ENCODE measurements around the gene AIG1.

AIG1 gene

GRCh38 chr6:143090314-143091044 is 29.8 kb downstream of the AIG1 start:
- DNase-seq (ENCODE audit: low spot score) (no peak), ATAC-seq (ENCODE audit: low read depth) (no peak)
- no peak overlapping the region for H3K4me3 ChIP-seq (ENCODE audit: severe bottlenecking)
- no peaks in the 10 kb centered on the region for H3K9me3 ChIP-seq (ENCODE audit: severe bottlenecking)
- TF ChIP-seq CTCF (IDR thresholded peaks at IDR 0.05; ENCODE audit: poor library complexity, severe bottlenecking): no peak
- no peaks in the 10 kb centered on the region for H3K36me3 ChIP-seq (ENCODE audit: low read depth)
- no peaks in the 10 kb centered on the region for H3K27me3 ChIP-seq (ENCODE audit: insufficient read depth, poor library complexity, severe bottlenecking)
- no peak overlapping the region for H3K27ac ChIP-seq (ENCODE audit: poor library complexity, severe bottlenecking)
- H3K4me1 ChIP-seq (ENCODE audit: insufficient read depth, poor library complexity, severe bottlenecking): no peaks in the 10 kb centered on the region

DNA sequence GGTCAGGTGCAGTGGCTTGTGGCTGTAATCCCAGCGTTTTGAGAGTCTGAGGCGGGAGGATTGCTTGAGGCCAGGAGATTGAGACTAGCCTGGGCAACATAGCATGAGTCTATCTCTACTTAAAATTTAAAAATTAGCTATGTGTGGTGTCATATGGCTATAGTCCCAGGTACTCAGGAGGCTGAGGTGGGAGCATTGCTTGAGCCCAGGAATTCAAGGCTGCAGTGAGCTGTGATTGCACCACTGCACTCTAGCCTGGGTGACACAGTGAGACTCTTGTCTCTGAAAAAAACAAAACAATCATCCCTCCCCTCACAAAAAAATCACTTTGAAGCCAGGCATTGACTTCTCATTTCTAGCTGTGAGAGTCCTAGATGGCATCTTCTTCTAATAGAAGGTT is 32.1 kb downstream of the AIG1 start:
- Histone ChIP-seq H3K9me3 (ENCODE audit: severe bottlenecking) (no peaks in the 10 kb centered on the region), H3K36me3 (ENCODE audit: low read depth) (no peaks in the 10 kb centered on the region), H3K27ac (ENCODE audit: poor library complexity, severe bottlenecking) (no peak overlapping the region), H3K4me3 (ENCODE audit: severe bottlenecking) (no peak overlapping the region), H3K4me1 (ENCODE audit: insufficient read depth, poor library complexity, severe bottlenecking) (peaks cover 6% of the 10 kb centered on the region), H3K27me3 (ENCODE audit: insufficient read depth, poor library complexity, severe bottlenecking) (no peaks in the 10 kb centered on the region)
- ATAC-seq (ENCODE audit: low read depth) (no peak), DNase-seq (ENCODE audit: low spot score) (no peak)
- no peak for TF ChIP-seq CTCF (IDR thresholded peaks at IDR 0.05; ENCODE audit: poor library complexity, severe bottlenecking)

DNA sequence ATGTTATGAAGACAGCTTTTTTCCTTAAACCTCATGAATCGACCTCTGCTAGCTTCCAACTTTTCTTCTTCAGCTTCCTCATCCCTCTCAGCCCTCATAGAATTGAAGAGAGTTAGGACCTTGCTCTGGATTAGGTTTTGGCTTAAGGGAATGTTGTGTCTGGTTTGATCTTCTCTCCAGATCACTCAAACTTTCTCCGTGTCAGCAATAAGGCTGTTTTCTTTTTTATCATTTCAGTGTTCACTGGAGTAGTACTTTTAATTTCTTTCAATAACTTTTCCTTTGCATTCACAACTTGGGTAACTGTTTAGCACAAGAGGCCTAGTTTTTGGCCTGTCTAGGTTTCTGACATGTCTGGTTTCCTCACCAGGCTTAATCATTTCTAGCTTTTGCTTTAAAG is 32.6 kb downstream of the AIG1 start:
- no peak for ATAC-seq (ENCODE audit: low read depth)
- Histone ChIP-seq H3K4me3 (ENCODE audit: severe bottlenecking) (no peak overlapping the region), H3K9me3 (ENCODE audit: severe bottlenecking) (no peaks in the 10 kb centered on the region), H3K36me3 (ENCODE audit: low read depth) (no peaks in the 10 kb centered on the region), H3K4me1 (ENCODE audit: insufficient read depth, poor library complexity, severe bottlenecking) (peaks cover 6% of the 10 kb centered on the region), H3K27ac (ENCODE audit: poor library complexity, severe bottlenecking) (no peak overlapping the region), H3K27me3 (ENCODE audit: insufficient read depth, poor library complexity, severe bottlenecking) (no peaks in the 10 kb centered on the region)
- DNase-seq (ENCODE audit: low spot score): no peak
- TF ChIP-seq CTCF (IDR thresholded peaks at IDR 0.05; ENCODE audit: poor library complexity, severe bottlenecking): no peak

GRCh38 chr6:143096403-143096802 is 35.7 kb downstream of the AIG1 start:
- ATAC-seq (ENCODE audit: low read depth) (no peak), DNase-seq (ENCODE audit: low spot score) (no peak)
- Histone ChIP-seq H3K36me3 (ENCODE audit: low read depth) (no peaks in the 10 kb centered on the region), H3K27me3 (ENCODE audit: insufficient read depth, poor library complexity, severe bottlenecking) (no peaks in the 10 kb centered on the region), H3K4me1 (ENCODE audit: insufficient read depth, poor library complexity, severe bottlenecking) (peaks cover 6% of the 10 kb centered on the region), H3K4me3 (ENCODE audit: severe bottlenecking) (no peak overlapping the region), H3K9me3 (ENCODE audit: severe bottlenecking) (no peaks in the 10 kb centered on the region), H3K27ac (ENCODE audit: poor library complexity, severe bottlenecking) (no peak overlapping the region)
- no peak for TF ChIP-seq CTCF (IDR thresholded peaks at IDR 0.05; ENCODE audit: poor library complexity, severe bottlenecking)

GRCh38 chr6:143097224-143097795 is 36.6 kb downstream of the AIG1 start:
- peaks cover 6% of the 10 kb centered on the region for H3K4me1 ChIP-seq (ENCODE audit: insufficient read depth, poor library complexity, severe bottlenecking)
- DNase-seq (ENCODE audit: low spot score) (no peak), ATAC-seq (ENCODE audit: low read depth) (no peak)
- H3K27me3 ChIP-seq (ENCODE audit: insufficient read depth, poor library complexity, severe bottlenecking): no peaks in the 10 kb centered on the region
- TF ChIP-seq CTCF (IDR thresholded peaks at IDR 0.05; ENCODE audit: poor library complexity, severe bottlenecking): no peak
- H3K36me3 ChIP-seq (ENCODE audit: low read depth): no peaks in the 10 kb centered on the region
- no peak overlapping the region for H3K4me3 ChIP-seq (ENCODE audit: severe bottlenecking)
- H3K9me3 ChIP-seq (ENCODE audit: severe bottlenecking): no peaks in the 10 kb centered on the region
- no peak overlapping the region for H3K27ac ChIP-seq (ENCODE audit: poor library complexity, severe bottlenecking)

All from RWPE2 (cell line).